K562 (cell line): ENCODE measurements around the gene SMURF1.

Source experiments
- KDM1A ChIP-seq, 2 experiments: fragments of 450-650 bp; IDR thresholded peaks; 2 replicates each; pipeline ENCODE4 v1.6.1; 2016; ENCODE audit warnings: mild to moderate bottlenecking in 2 of 2
- POLR2AphosphoS5 ChIP-seq: IDR thresholded peaks from 2 replicates; pipeline ENCODE4 v1.6.1; 2011; ENCODE audit warnings: mild to moderate bottlenecking, low read depth, low read length, moderate library complexity; ENCODE audit not compliant: control insufficient read depth, insufficient read depth
- TAF9B ChIP-seq: fragments of 450-650 bp; IDR thresholded peaks from 2 replicates; pipeline ENCODE4 v1.6.1; 2018; ENCODE audit warnings: mild to moderate bottlenecking; ENCODE audit not compliant: partially characterized antibody

- TF ChIP-seq TAF9B (no peak), POLR2AphosphoS5 (no peak), KDM1A (IDR thresholded peaks at IDR 0.05) (no peak)
These were observed 121.9 kb downstream of the SMURF1 start for GRCh38 chr7:99021941-99022560.
